GM08714 (cell line): ENCODE measurements around the gene CTNNBL1.
A peak's percentile ranks its signal among the peaks of the same experiment; 100 is the strongest.

Source experiments
- H3K4me3 ChIP-seq: fragments of 200-500 bp; sonication (Bioruptor generic); 2 replicates; pipeline ENCODE4 v1.5.1; 2014; ENCODE audit warnings: mild to moderate bottlenecking, low read length, inconsistent platforms
- ZNF274 ChIP-seq: IDR thresholded peaks from 2 replicates; pipeline ENCODE4 v1.6.1; 2012; ENCODE audit warnings: mild to moderate bottlenecking, low read depth, low read length

CTNNBL1 gene

GRCh38 chr20:37777012-37777950 is 83.5 kb downstream of the CTNNBL1 start:
- no peak overlapping the region for H3K4me3 ChIP-seq
- no peak for TF ChIP-seq ZNF274

- no peak overlapping the region for H3K4me3 ChIP-seq
- TF ChIP-seq ZNF274 = no peak
Measured at GRCh38 chr20:37777988-37778659, 84.3 kb downstream of the CTNNBL1 start.

- TF ChIP-seq ZNF274 = no peak
- no peak overlapping the region for H3K4me3 ChIP-seq
Measured at GRCh38 chr20:37781626-37782025, 87.8 kb downstream of the CTNNBL1 start.

GRCh38 chr20:37786043-37786442 is 92.2 kb downstream of the CTNNBL1 start:
- TF ChIP-seq ZNF274 = no peak
- no peak overlapping the region for H3K4me3 ChIP-seq

GRCh38 chr20:37789408-37789807 is 95.6 kb downstream of the CTNNBL1 start:
- no peak overlapping the region for H3K4me3 ChIP-seq
- TF ChIP-seq ZNF274 = no peak

GRCh38 chr20:37790900-37791299 is 97.1 kb downstream of the CTNNBL1 start:
- no peak overlapping the region for H3K4me3 ChIP-seq
- TF ChIP-seq ZNF274 = no peak

- no peak overlapping the region for H3K4me3 ChIP-seq
- no peak for TF ChIP-seq ZNF274
Measured at GRCh38 chr20:37796121-37796520, 102.3 kb downstream of the CTNNBL1 start.

GRCh38 chr20:37796733-37797132 is 102.9 kb downstream of the CTNNBL1 start:
- no peak overlapping the region for H3K4me3 ChIP-seq
- no peak for TF ChIP-seq ZNF274

GRCh38 chr20:37797669-37798175 is 103.9 kb downstream of the CTNNBL1 start:
- H3K4me3 ChIP-seq = no peak overlapping the region
- TF ChIP-seq ZNF274 = no peak

- TF ChIP-seq ZNF274 = no peak
- no peak overlapping the region for H3K4me3 ChIP-seq
Measured at GRCh38 chr20:37798312-37798711, 104.5 kb downstream of the CTNNBL1 start.

GRCh38 chr20:37800618-37801017 is 106.8 kb downstream of the CTNNBL1 start:
- no peak overlapping the region for H3K4me3 ChIP-seq
- TF ChIP-seq ZNF274 = no peak

GRCh38 chr20:37801921-37802320 is 108.1 kb downstream of the CTNNBL1 start:
- no peak overlapping the region for H3K4me3 ChIP-seq
- TF ChIP-seq ZNF274 = no peak

- TF ChIP-seq ZNF274 = no peak
Measured at GRCh38 chr20:37803438-37804307, 109.8 kb downstream of the CTNNBL1 start.

More at GRCh38 chr20:37803438-37804307, 109.8 kb downstream of the CTNNBL1 start:
- peak overlapping the region; percentile 51; the same call in 1 of the 2 replicates for H3K4me3 ChIP-seq
